HL-60 (cell line): ENCODE measurements around the gene GADD45GIP1.
A peak's percentile ranks its signal among the peaks of the same experiment; 100 is the strongest.

ENCODE experiments used
- DNase-seq, 2 experiments: peaks; one replicate each; pipeline ENCODE4 v3.0.0-alpha.2; 2010 to 2020; ENCODE audit warnings: low read depth in 1 of 2, low spot score in 1 of 2
- H3K27ac ChIP-seq: fragments of 250-450 bp; sonication (Bioruptor Pico); replicated peaks from 2 replicates; pipeline ENCODE4 v1.5.1; 2020; ENCODE audit warnings: mild to moderate bottlenecking, moderate library complexity
- H3K27me3 ChIP-seq: fragments of 250-450 bp; sonication (Bioruptor Pico); 2 replicates; pipeline ENCODE4 v1.5.1; 2021; ENCODE audit warnings: mild to moderate bottlenecking, moderate library complexity; ENCODE audit not compliant: insufficient read depth, poor library complexity, severe bottlenecking
- H3K4me3 ChIP-seq: replicated peaks from 2 replicates; pipeline ENCODE4 v1.5.1; 2011; ENCODE audit warnings: mild to moderate bottlenecking, control low read depth, low read length; ENCODE audit not compliant: insufficient read depth
- CTCF ChIP-seq: IDR thresholded peaks from one replicate; pipeline ENCODE4 v1.5.1; 2011; ENCODE audit warnings: low read length, control low read depth, inconsistent platforms; ENCODE audit not compliant: insufficient read depth
- GABPA ChIP-seq: IDR thresholded peaks from 2 replicates; pipeline ENCODE4 v1.6.1; 2012; ENCODE audit warnings: low read depth
- POLR2AphosphoS5 ChIP-seq: IDR thresholded peaks from 2 replicates; pipeline ENCODE4 v1.6.1; 2012; ENCODE audit warnings: low read depth
- SPI1 ChIP-seq: IDR thresholded peaks from 2 replicates; pipeline ENCODE4 v1.6.1; 2012; ENCODE audit warnings: low read depth, mild to moderate bottlenecking, borderline replicate concordance
- TF ChIP-seq, protein P1 (sequence below): IDR thresholded peaks from 2 replicates; pipeline ENCODE4 v1.6.1; 2012; ENCODE audit warnings: low read depth; ENCODE audit not compliant: insufficient replicate concordance

The GADD45GIP1 gene

GRCh38 chr19:12946731-12947496 is 10.1 kb downstream of the GADD45GIP1 start:
- Histone ChIP-seq H3K27me3 (no peaks in the 10 kb centered on the region), H3K4me3 (peak overlapping the region; percentile 81), H3K27ac (peak overlapping the region; percentile 75)
- DNase-seq = no peak
- TF ChIP-seq GABPA (no peak), SPI1 (no peak), POLR2AphosphoS5 (no peak), CTCF (no peak)
- TF ChIP-seq, protein P1, sequence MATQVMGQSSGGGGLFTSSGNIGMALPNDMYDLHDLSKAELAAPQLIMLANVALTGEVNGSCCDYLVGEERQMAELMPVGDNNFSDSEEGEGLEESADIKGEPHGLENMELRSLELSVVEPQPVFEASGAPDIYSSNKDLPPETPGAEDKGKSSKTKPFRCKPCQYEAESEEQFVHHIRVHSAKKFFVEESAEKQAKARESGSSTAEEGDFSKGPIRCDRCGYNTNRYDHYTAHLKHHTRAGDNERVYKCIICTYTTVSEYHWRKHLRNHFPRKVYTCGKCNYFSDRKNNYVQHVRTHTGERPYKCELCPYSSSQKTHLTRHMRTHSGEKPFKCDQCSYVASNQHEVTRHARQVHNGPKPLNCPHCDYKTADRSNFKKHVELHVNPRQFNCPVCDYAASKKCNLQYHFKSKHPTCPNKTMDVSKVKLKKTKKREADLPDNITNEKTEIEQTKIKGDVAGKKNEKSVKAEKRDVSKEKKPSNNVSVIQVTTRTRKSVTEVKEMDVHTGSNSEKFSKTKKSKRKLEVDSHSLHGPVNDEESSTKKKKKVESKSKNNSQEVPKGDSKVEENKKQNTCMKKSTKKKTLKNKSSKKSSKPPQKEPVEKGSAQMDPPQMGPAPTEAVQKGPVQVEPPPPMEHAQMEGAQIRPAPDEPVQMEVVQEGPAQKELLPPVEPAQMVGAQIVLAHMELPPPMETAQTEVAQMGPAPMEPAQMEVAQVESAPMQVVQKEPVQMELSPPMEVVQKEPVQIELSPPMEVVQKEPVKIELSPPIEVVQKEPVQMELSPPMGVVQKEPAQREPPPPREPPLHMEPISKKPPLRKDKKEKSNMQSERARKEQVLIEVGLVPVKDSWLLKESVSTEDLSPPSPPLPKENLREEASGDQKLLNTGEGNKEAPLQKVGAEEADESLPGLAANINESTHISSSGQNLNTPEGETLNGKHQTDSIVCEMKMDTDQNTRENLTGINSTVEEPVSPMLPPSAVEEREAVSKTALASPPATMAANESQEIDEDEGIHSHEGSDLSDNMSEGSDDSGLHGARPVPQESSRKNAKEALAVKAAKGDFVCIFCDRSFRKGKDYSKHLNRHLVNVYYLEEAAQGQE = no peak

- peak overlapping the region; percentile 75 for H3K27ac ChIP-seq
- H3K27me3 ChIP-seq = no peaks in the 10 kb centered on the region
- TF ChIP-seq, protein P1 = peak; percentile 2
- TF ChIP-seq POLR2AphosphoS5 = peak; percentile 33; the same call in 1 of the 2 replicates
- no peak for TF ChIP-seq SPI1
- TF ChIP-seq GABPA = no peak
- TF ChIP-seq CTCF = no peak
- peak in 1 of 2 experiments; percentile 60 for DNase-seq
- peak overlapping the region; percentile 81 for H3K4me3 ChIP-seq
Observed at GRCh38 chr19:12946092-12946721, 10.8 kb downstream of the GADD45GIP1 start.

- peak within 1 kb of the TSS; percentile 75 for H3K27ac ChIP-seq
- H3K27me3 ChIP-seq = no peaks in the 10 kb centered on the region
- H3K4me3 ChIP-seq = peak within 1 kb of the TSS; percentile 81
- TF ChIP-seq GABPA = peak; percentile 72
- TF ChIP-seq POLR2AphosphoS5 = peak; percentile 100
- no peak for TF ChIP-seq CTCF
- no peak; the same call in 1 of the 2 replicates for TF ChIP-seq SPI1
- TF ChIP-seq, protein P1 = peak; percentile 63
- DNase-seq = peak; percentile 97
Observed at GRCh38 chr19:12945479-12946091, 11.4 kb downstream of the GADD45GIP1 start, which contains the start of gene RAD23A. TSS of gene RAD23A (plus strand) at chr19:12945862. CDS start at chr19:12945949, 87 bp downstream.
